Myocyte (in vitro differentiated cells): Measurements from ENCODE around the gene TTC7B. TPM values are rescaled to one million over a fixed set of nuclear protein-coding genes. Genes with fewer than 3 reads are reported as not detected.

Experiments
- DNase-seq: peaks from one replicate; pipeline ENCODE4 v3.0.0-alpha.2; 2012; ENCODE audit warnings: low read depth
- total RNA-seq: library from RNA; depleted of rRNA; stranded (reverse); fragments of >200 nt; gene quantifications from 2 replicates; pipeline ENCODE4 v1.2.3, GENCODE V29; 2014

Gene TTC7B
- total RNA-seq, 1 donor from 2014 or later, result 40.6 TPM

GRCh38 chr14:90676912-90677311 is 139.3 kb downstream of the TTC7B start:
- DNase-seq, result no peak

- DNase-seq, result no peak
These were observed 139.9 kb downstream of the TTC7B start for GRCh38 chr14:90676356-90676755.

GRCh38 chr14:90675399-90675798 is 140.8 kb downstream of the TTC7B start:
- peak; percentile 98 for DNase-seq

GRCh38 chr14:90674716-90675115 is 141.5 kb downstream of the TTC7B start:
- no peak for DNase-seq

GRCh38 chr14:90674043-90674670 is 142.1 kb downstream of the TTC7B start:
- DNase-seq, result peak; percentile 83

GRCh38 chr14:90671382-90672234 is 144.6 kb downstream of the TTC7B start:
- no peak for DNase-seq

- DNase-seq, result no peak
These were observed 146.5 kb downstream of the TTC7B start for GRCh38 chr14:90669731-90670130.

GRCh38 chr14:90666571-90666970 is 149.7 kb downstream of the TTC7B start:
- no peak for DNase-seq

- DNase-seq, result peak; percentile 90
These were observed 150.8 kb downstream of the TTC7B start for GRCh38 chr14:90665321-90666000.

GRCh38 chr14:90664911-90665310 is 151.3 kb downstream of the TTC7B start:
- DNase-seq, result peak; percentile 89

- no peak for DNase-seq
These were observed 152.6 kb downstream of the TTC7B start for GRCh38 chr14:90663680-90664079.

GRCh38 chr14:90663140-90663539 is 153.1 kb downstream of the TTC7B start:
- no peak for DNase-seq

- no peak for DNase-seq
These were observed 154.4 kb downstream of the TTC7B start for GRCh38 chr14:90661866-90662265.

GRCh38 chr14:90660865-90661570 is 155.2 kb downstream of the TTC7B start:
- DNase-seq, result no peak

- no peak for DNase-seq
These were observed 157.1 kb downstream of the TTC7B start for GRCh38 chr14:90659156-90659555.

- peak; percentile 58 for DNase-seq
These were observed 157.7 kb downstream of the TTC7B start for GRCh38 chr14:90658541-90658967.

GRCh38 chr14:90656973-90657372 is 159.3 kb downstream of the TTC7B start:
- no peak for DNase-seq

GRCh38 chr14:90655829-90656228 is 160.4 kb downstream of the TTC7B start:
- no peak for DNase-seq

GRCh38 chr14:90654831-90655276 is 161.4 kb downstream of the TTC7B start:
- peak; percentile 59 for DNase-seq

- no peak for DNase-seq
These were observed 163.6 kb downstream of the TTC7B start for GRCh38 chr14:90652626-90653025.

GRCh38 chr14:90651976-90652560 is 164.2 kb downstream of the TTC7B start:
- no peak for DNase-seq
